ENCODE results near the gene IL4. TPM values are rescaled to one million over a fixed set of nuclear protein-coding genes. Genes with fewer than 3 reads are reported as not detected.
"Not testable (repeated sequence)": the region's sequence is repeated elsewhere in the genome, so short reads cannot be mapped to it uniquely, and the experiment has no call there.

Gene IL4
- total RNA-seq: not detected

- Mint-ChIP-seq H3K4me1 (ENCODE audit: low read depth) (peaks cover 41% of the 10 kb centered on the region), H3K4me3 (no peak within 1 kb of the TSS), H3K36me3 (ENCODE audit: low read depth) (no peaks in the 10 kb centered on the region), H3K27me3 (ENCODE audit: low read depth) (no peaks in the 10 kb centered on the region), H3K27ac (peak within 1 kb of the TSS; percentile 79), H3K9me3 (ENCODE audit: insufficient read depth) (no peaks in the 10 kb centered on the region)
- ChIA-PET POLR2A (interaction anchor here (0.8 to 1.0 kb wide), 2 partner anchors 11 to 33 kb away, joined by 3 to 4 read pairs; no protein-coding TSS in a partner anchor), CTCF (interaction anchor here (0.7 to 2.8 kb wide), 13 partner anchors 11 to 209 kb away, joined by 3 to 10 read pairs (median 3); partner anchors contain the start of gene IL13)
- DNase-seq: no peak
- no peak for ATAC-seq
Observed at GRCh38 chr5:132673939-132674630, at the start of gene IL4. Gene IL4 (plus strand): TSS chr5:132673989. CDS start chr5:132674051, 62 bp downstream.

- DNase-seq: no peak
- Mint-ChIP-seq H3K36me3 (ENCODE audit: low read depth) (peaks cover 48% of the 10 kb centered on the region), H3K9me3 (ENCODE audit: insufficient read depth) (no peaks in the 10 kb centered on the region), H3K4me3 (no peak overlapping the region), H3K27ac (no peak overlapping the region), H3K27me3 (ENCODE audit: low read depth) (no peaks in the 10 kb centered on the region), H3K4me1 (ENCODE audit: low read depth) (peaks cover 41% of the 10 kb centered on the region)
- POLR2A ChIA-PET: no interaction called here
- CTCF ChIA-PET: no interaction called here
- ATAC-seq: no peak
Observed at GRCh38 chr5:132627470-132627869, 46.3 kb upstream of the IL4 start.

GRCh38 chr5:132628814-132629213 is 45.0 kb upstream of the IL4 start:
- no peaks in the 10 kb centered on the region for H3K9me3 Mint-ChIP-seq (ENCODE audit: insufficient read depth)
- no peaks in the 10 kb centered on the region for H3K27me3 Mint-ChIP-seq (ENCODE audit: low read depth)
- H3K4me3 Mint-ChIP-seq: no peak overlapping the region
- peak overlapping the region; percentile 86 for H3K27ac Mint-ChIP-seq
- ChIA-PET POLR2A (no interaction called here), CTCF (interaction anchor here (1.8 kb wide), 1 partner anchor 13 kb away, joined by 7 read pairs; no protein-coding TSS in a partner anchor)
- peaks cover 42% of the 10 kb centered on the region for H3K36me3 Mint-ChIP-seq (ENCODE audit: low read depth)
- peaks cover 40% of the 10 kb centered on the region for H3K4me1 Mint-ChIP-seq (ENCODE audit: low read depth)
- ATAC-seq: no peak
- DNase-seq: no peak

- CTCF ChIA-PET: interaction anchor here (1.1 to 1.8 kb wide), 3 partner anchors 10 to 103 kb away, joined by 5 to 7 read pairs (median 6); no protein-coding TSS in a partner anchor
- no peaks in the 10 kb centered on the region for H3K9me3 Mint-ChIP-seq (ENCODE audit: insufficient read depth)
- POLR2A ChIA-PET: no interaction called here
- H3K36me3 Mint-ChIP-seq (ENCODE audit: low read depth): peaks cover 48% of the 10 kb centered on the region
- peak overlapping the region; percentile 32 for H3K4me3 Mint-ChIP-seq
- DNase-seq (no peak), ATAC-seq (peak; percentile 63)
- H3K27me3 Mint-ChIP-seq (ENCODE audit: low read depth): no peaks in the 10 kb centered on the region
- peak overlapping the region; percentile 86 for H3K27ac Mint-ChIP-seq
- H3K4me1 Mint-ChIP-seq (ENCODE audit: low read depth): peaks cover 42% of the 10 kb centered on the region
Observed at GRCh38 chr5:132629230-132629944, 44.4 kb upstream of the IL4 start.

GRCh38 chr5:132633587-132633986 is 40.2 kb upstream of the IL4 start:
- DNase-seq; H3K27me3 Mint-ChIP-seq (ENCODE audit: low read depth); H3K9me3 Mint-ChIP-seq (ENCODE audit: insufficient read depth); ATAC-seq; H3K27ac Mint-ChIP-seq; H3K4me3 Mint-ChIP-seq: not testable (repeated sequence)
- H3K36me3 Mint-ChIP-seq (ENCODE audit: low read depth): peaks cover 62% of the 10 kb centered on the region
- ChIA-PET CTCF (interaction anchor here (0.6 to 1.8 kb wide), 5 partner anchors 82 to 187 kb away, joined by 3 to 8 read pairs (median 4); no protein-coding TSS in a partner anchor), POLR2A (interaction anchor here (0.8 kb wide), 1 partner anchor 30 kb away, joined by 4 read pairs; no protein-coding TSS in a partner anchor)
- H3K4me1 Mint-ChIP-seq (ENCODE audit: low read depth): peaks cover 66% of the 10 kb centered on the region

GRCh38 chr5:132635873-132636272 is 37.9 kb upstream of the IL4 start:
- Mint-ChIP-seq H3K36me3 (ENCODE audit: low read depth) (peaks cover 60% of the 10 kb centered on the region), H3K27ac (peak overlapping the region; percentile 84), H3K4me1 (ENCODE audit: low read depth) (peaks cover 68% of the 10 kb centered on the region), H3K4me3 (peak overlapping the region; percentile 29), H3K9me3 (ENCODE audit: insufficient read depth) (no peaks in the 10 kb centered on the region), H3K27me3 (ENCODE audit: low read depth) (no peaks in the 10 kb centered on the region)
- ChIA-PET CTCF (interaction anchor here (1.1 to 1.4 kb wide), 4 partner anchors 17 to 121 kb away, joined by 3 to 5 read pairs (median 3); no protein-coding TSS in a partner anchor), POLR2A (no interaction called here)
- DNase-seq: no peak
- peak; percentile 67 for ATAC-seq

- ChIA-PET POLR2A (interaction anchor here (0.6 to 1.3 kb wide), 2 partner anchors 22 to 415 kb away, joined by 3 read pairs; partner anchors contain the start of gene HSPA4), CTCF (interaction anchor here (1.2 to 3.4 kb wide), 2 partner anchors 25 to 110 kb away, joined by 4 to 15 read pairs; no protein-coding TSS in a partner anchor)
- Mint-ChIP-seq H3K27me3 (ENCODE audit: low read depth) (no peaks in the 10 kb centered on the region), H3K9me3 (ENCODE audit: insufficient read depth) (no peaks in the 10 kb centered on the region), H3K36me3 (ENCODE audit: low read depth) (peaks cover 60% of the 10 kb centered on the region), H3K4me1 (ENCODE audit: low read depth) (peaks cover 77% of the 10 kb centered on the region), H3K27ac (no peak overlapping the region), H3K4me3 (no peak overlapping the region)
- DNase-seq: no peak
- no peak for ATAC-seq
Observed at GRCh38 chr5:132637241-132637640, 36.5 kb upstream of the IL4 start.

- ATAC-seq: peak; percentile 69
- no peaks in the 10 kb centered on the region for H3K27me3 Mint-ChIP-seq (ENCODE audit: low read depth)
- CTCF ChIA-PET: interaction anchor here (1.0 to 3.4 kb wide), 9 partner anchors 8 to 180 kb away, joined by 3 to 15 read pairs (median 5); no protein-coding TSS in a partner anchor
- H3K4me3 Mint-ChIP-seq: peak overlapping the region; percentile 26
- POLR2A ChIA-PET: interaction anchor here (1.3 kb wide), 1 partner anchor 181 kb away, joined by 3 read pairs; no protein-coding TSS in a partner anchor
- H3K36me3 Mint-ChIP-seq (ENCODE audit: low read depth): peaks cover 64% of the 10 kb centered on the region
- peak; percentile 66 for DNase-seq
- peak overlapping the region; percentile 91 for H3K27ac Mint-ChIP-seq
- H3K4me1 Mint-ChIP-seq (ENCODE audit: low read depth): peaks cover 86% of the 10 kb centered on the region
- no peaks in the 10 kb centered on the region for H3K9me3 Mint-ChIP-seq (ENCODE audit: insufficient read depth)
Observed at GRCh38 chr5:132639706-132640130, 34.1 kb upstream of the IL4 start.

GRCh38 chr5:132640613-132641012 is 33.2 kb upstream of the IL4 start:
- no peak overlapping the region for H3K4me3 Mint-ChIP-seq
- H3K27me3 Mint-ChIP-seq (ENCODE audit: low read depth): no peaks in the 10 kb centered on the region
- ChIA-PET POLR2A (interaction anchor here (0.8 to 1.7 kb wide), 4 partner anchors 18 to 150 kb away, joined by 3 to 4 read pairs (median 4); partner anchors contain the start of genes IL13, IRF1 and RAD50), CTCF (interaction anchor here (1.0 to 2.3 kb wide), 11 partner anchors 11 to 179 kb away, joined by 3 to 7 read pairs (median 4); no protein-coding TSS in a partner anchor)
- peak overlapping the region; percentile 91 for H3K27ac Mint-ChIP-seq
- peaks cover 62% of the 10 kb centered on the region for H3K36me3 Mint-ChIP-seq (ENCODE audit: low read depth)
- DNase-seq: no peak
- no peak for ATAC-seq
- H3K9me3 Mint-ChIP-seq (ENCODE audit: insufficient read depth): no peaks in the 10 kb centered on the region
- peaks cover 78% of the 10 kb centered on the region for H3K4me1 Mint-ChIP-seq (ENCODE audit: low read depth)

- Mint-ChIP-seq H3K27ac (peak overlapping the region; percentile 91), H3K27me3 (ENCODE audit: low read depth) (no peaks in the 10 kb centered on the region), H3K4me3 (no peak overlapping the region), H3K4me1 (ENCODE audit: low read depth) (peaks cover 71% of the 10 kb centered on the region), H3K36me3 (ENCODE audit: low read depth) (peaks cover 62% of the 10 kb centered on the region), H3K9me3 (ENCODE audit: insufficient read depth) (no peaks in the 10 kb centered on the region)
- POLR2A ChIA-PET: interaction anchor here (0.8 to 1.7 kb wide), 5 partner anchors 17 to 151 kb away, joined by 3 to 4 read pairs (median 3); partner anchors contain the start of genes IL13, IRF1 and RAD50
- DNase-seq (peak; percentile 44), ATAC-seq (peak; percentile 27)
- CTCF ChIA-PET: interaction anchor here (1.0 to 2.3 kb wide), 11 partner anchors 12 to 179 kb away, joined by 3 to 7 read pairs (median 4); no protein-coding TSS in a partner anchor
Observed at GRCh38 chr5:132641241-132641723, 32.5 kb upstream of the IL4 start.

GRCh38 chr5:132641841-132642240 is 31.9 kb upstream of the IL4 start:
- Mint-ChIP-seq H3K9me3 (ENCODE audit: insufficient read depth) (no peaks in the 10 kb centered on the region), H3K4me3 (no peak overlapping the region), H3K27me3 (ENCODE audit: low read depth) (no peaks in the 10 kb centered on the region), H3K27ac (peak overlapping the region; percentile 67), H3K4me1 (ENCODE audit: low read depth) (peaks cover 67% of the 10 kb centered on the region), H3K36me3 (ENCODE audit: low read depth) (peaks cover 65% of the 10 kb centered on the region)
- no peak for ATAC-seq
- ChIA-PET CTCF (interaction anchor here (1.1 to 2.3 kb wide), 7 partner anchors 12 to 141 kb away, joined by 3 to 7 read pairs (median 4); partner anchors contain the start of gene IL13), POLR2A (interaction anchor here (1.1 to 1.7 kb wide), 3 partner anchors 20 to 85 kb away, joined by 3 to 4 read pairs (median 3); partner anchors contain the start of gene RAD50)
- no peak for DNase-seq
